Measurements from ENCODE around the gene BCAS4.

- TF ChIP-seq EZH2 (IDR thresholded peaks at IDR 0.05; ENCODE audit: low read depth, unreplicated experiment) (no peak), POLR2AphosphoS5 (IDR thresholded peaks at IDR 0.05; ENCODE audit: low read depth) (no peak), EZH2phosphoT487 (IDR thresholded peaks at IDR 0.05; ENCODE audit: unreplicated experiment) (no peak), REST (IDR thresholded peaks at IDR 0.05; ENCODE audit: unreplicated experiment) (no peak), CREB1 (CRISPR knock-in tag; IDR thresholded peaks at IDR 0.05; ENCODE audit: low read depth) (no peak), ETS1 (IDR thresholded peaks at IDR 0.05) (no peak), STAT1 (IDR thresholded peaks at IDR 0.05; ENCODE audit: unreplicated experiment) (no peak), ZNF114 (CRISPR knock-in tag; IDR thresholded peaks at IDR 0.05) (no peak), JUNB (IDR thresholded peaks at IDR 0.05; ENCODE audit: unreplicated experiment) (no peak), ZNF331 (CRISPR knock-in tag; IDR thresholded peaks at IDR 0.05; ENCODE audit: low read depth) (no peak)
- TF ChIP-seq, protein P1, sequence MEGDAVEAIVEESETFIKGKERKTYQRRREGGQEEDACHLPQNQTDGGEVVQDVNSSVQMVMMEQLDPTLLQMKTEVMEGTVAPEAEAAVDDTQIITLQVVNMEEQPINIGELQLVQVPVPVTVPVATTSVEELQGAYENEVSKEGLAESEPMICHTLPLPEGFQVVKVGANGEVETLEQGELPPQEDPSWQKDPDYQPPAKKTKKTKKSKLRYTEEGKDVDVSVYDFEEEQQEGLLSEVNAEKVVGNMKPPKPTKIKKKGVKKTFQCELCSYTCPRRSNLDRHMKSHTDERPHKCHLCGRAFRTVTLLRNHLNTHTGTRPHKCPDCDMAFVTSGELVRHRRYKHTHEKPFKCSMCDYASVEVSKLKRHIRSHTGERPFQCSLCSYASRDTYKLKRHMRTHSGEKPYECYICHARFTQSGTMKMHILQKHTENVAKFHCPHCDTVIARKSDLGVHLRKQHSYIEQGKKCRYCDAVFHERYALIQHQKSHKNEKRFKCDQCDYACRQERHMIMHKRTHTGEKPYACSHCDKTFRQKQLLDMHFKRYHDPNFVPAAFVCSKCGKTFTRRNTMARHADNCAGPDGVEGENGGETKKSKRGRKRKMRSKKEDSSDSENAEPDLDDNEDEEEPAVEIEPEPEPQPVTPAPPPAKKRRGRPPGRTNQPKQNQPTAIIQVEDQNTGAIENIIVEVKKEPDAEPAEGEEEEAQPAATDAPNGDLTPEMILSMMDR (conservative IDR thresholded peaks at IDR 0.05; ENCODE audit: low read depth in 2 of 2), result no peak
Observed at GRCh38 chr20:50867805-50868204, 72.9 kb downstream of the BCAS4 start.

Measured in GM23338 (cell line).